GM12801 (cell line): ENCODE results near the gene RPL35A.

Experiments used
- CTCF ChIP-seq: IDR thresholded peaks from one replicate; pipeline ENCODE4 v1.5.1; 2011; ENCODE audit warnings: control low read depth; ENCODE audit not compliant: insufficient read length; ENCODE audit errors: extremely low read depth

Gene RPL35A

GRCh38 chr3:197956626-197956988 is 6.6 kb downstream of the RPL35A start:
- TF ChIP-seq CTCF = no peak

GRCh38 chr3:197957790-197958133 is 7.8 kb downstream of the RPL35A start:
- no peak for TF ChIP-seq CTCF

GRCh38 chr3:197958346-197958745 is 8.4 kb downstream of the RPL35A start:
- TF ChIP-seq CTCF = no peak

- TF ChIP-seq CTCF = no peak
Observed at GRCh38 chr3:197959500-197959890, 9.5 kb downstream of the RPL35A start.

- no peak for TF ChIP-seq CTCF
Observed at GRCh38 chr3:197959891-197960693, 10.1 kb downstream of the RPL35A start, which contains the start of gene LMLN. LMLN (plus strand) TSS chr3:197960217; CDS start chr3:197960246, 29 bp downstream.

- TF ChIP-seq CTCF = no peak
Observed at GRCh38 chr3:197960694-197961581, 10.9 kb downstream of the RPL35A start.

GRCh38 chr3:197961582-197961945 is 11.6 kb downstream of the RPL35A start:
- TF ChIP-seq CTCF = no peak
